HL-60 (cell line): ENCODE measurements around the gene SMYD1.

ENCODE experiments used
- DNase-seq, 2 experiments: peaks; one replicate each; pipeline ENCODE4 v3.0.0-alpha.2; 2010 to 2020; ENCODE audit warnings: low read depth in 1 of 2, low spot score in 1 of 2
- H3K27ac ChIP-seq: fragments of 250-450 bp; sonication (Bioruptor Pico); replicated peaks from 2 replicates; pipeline ENCODE4 v1.5.1; 2020; ENCODE audit warnings: mild to moderate bottlenecking, moderate library complexity
- H3K27me3 ChIP-seq: fragments of 250-450 bp; sonication (Bioruptor Pico); 2 replicates; pipeline ENCODE4 v1.5.1; 2021; ENCODE audit warnings: mild to moderate bottlenecking, moderate library complexity; ENCODE audit not compliant: insufficient read depth, poor library complexity, severe bottlenecking
- H3K4me3 ChIP-seq: replicated peaks from 2 replicates; pipeline ENCODE4 v1.5.1; 2011; ENCODE audit warnings: mild to moderate bottlenecking, control low read depth, low read length; ENCODE audit not compliant: insufficient read depth
- GABPA ChIP-seq: IDR thresholded peaks from 2 replicates; pipeline ENCODE4 v1.6.1; 2012; ENCODE audit warnings: low read depth
- POLR2AphosphoS5 ChIP-seq: IDR thresholded peaks from 2 replicates; pipeline ENCODE4 v1.6.1; 2012; ENCODE audit warnings: low read depth
- SPI1 ChIP-seq: IDR thresholded peaks from 2 replicates; pipeline ENCODE4 v1.6.1; 2012; ENCODE audit warnings: low read depth, mild to moderate bottlenecking, borderline replicate concordance
- TF ChIP-seq, protein P1 (sequence below): IDR thresholded peaks from 2 replicates; pipeline ENCODE4 v1.6.1; 2012; ENCODE audit warnings: low read depth; ENCODE audit not compliant: insufficient replicate concordance
- TF ChIP-seq, protein P2 (sequence below): IDR thresholded peaks from one replicate; pipeline ENCODE4 v1.5.1; 2011; ENCODE audit warnings: low read length, control low read depth, inconsistent platforms; ENCODE audit not compliant: insufficient read depth

The SMYD1 gene

DNA sequence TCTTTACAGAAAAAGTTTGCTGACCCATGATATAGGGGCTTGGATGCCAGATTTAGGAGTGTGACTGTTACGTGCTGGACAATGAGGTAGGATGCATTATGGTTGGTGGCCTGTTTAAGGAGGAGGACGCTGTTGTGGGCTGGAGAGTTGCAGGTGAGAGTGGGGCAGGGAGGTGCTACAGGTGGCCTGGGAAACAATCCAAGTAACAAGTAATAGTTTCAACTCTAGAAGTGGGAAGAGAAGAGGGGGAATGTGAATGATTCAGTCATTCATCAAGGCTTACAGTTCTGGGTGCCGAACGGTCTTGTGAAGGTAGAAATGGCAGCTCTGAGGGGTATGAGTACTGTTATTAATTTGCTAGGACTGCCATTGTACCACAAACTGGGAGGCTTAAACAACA is 54.1 kb downstream of the SMYD1 start:
- Histone ChIP-seq H3K27ac (no peak overlapping the region), H3K27me3 (no peaks in the 10 kb centered on the region)
- TF ChIP-seq SPI1 (no peak), POLR2AphosphoS5 (no peak), GABPA (no peak)
- TF ChIP-seq, protein P1, sequence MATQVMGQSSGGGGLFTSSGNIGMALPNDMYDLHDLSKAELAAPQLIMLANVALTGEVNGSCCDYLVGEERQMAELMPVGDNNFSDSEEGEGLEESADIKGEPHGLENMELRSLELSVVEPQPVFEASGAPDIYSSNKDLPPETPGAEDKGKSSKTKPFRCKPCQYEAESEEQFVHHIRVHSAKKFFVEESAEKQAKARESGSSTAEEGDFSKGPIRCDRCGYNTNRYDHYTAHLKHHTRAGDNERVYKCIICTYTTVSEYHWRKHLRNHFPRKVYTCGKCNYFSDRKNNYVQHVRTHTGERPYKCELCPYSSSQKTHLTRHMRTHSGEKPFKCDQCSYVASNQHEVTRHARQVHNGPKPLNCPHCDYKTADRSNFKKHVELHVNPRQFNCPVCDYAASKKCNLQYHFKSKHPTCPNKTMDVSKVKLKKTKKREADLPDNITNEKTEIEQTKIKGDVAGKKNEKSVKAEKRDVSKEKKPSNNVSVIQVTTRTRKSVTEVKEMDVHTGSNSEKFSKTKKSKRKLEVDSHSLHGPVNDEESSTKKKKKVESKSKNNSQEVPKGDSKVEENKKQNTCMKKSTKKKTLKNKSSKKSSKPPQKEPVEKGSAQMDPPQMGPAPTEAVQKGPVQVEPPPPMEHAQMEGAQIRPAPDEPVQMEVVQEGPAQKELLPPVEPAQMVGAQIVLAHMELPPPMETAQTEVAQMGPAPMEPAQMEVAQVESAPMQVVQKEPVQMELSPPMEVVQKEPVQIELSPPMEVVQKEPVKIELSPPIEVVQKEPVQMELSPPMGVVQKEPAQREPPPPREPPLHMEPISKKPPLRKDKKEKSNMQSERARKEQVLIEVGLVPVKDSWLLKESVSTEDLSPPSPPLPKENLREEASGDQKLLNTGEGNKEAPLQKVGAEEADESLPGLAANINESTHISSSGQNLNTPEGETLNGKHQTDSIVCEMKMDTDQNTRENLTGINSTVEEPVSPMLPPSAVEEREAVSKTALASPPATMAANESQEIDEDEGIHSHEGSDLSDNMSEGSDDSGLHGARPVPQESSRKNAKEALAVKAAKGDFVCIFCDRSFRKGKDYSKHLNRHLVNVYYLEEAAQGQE, result no peak
- TF ChIP-seq, protein P2, sequence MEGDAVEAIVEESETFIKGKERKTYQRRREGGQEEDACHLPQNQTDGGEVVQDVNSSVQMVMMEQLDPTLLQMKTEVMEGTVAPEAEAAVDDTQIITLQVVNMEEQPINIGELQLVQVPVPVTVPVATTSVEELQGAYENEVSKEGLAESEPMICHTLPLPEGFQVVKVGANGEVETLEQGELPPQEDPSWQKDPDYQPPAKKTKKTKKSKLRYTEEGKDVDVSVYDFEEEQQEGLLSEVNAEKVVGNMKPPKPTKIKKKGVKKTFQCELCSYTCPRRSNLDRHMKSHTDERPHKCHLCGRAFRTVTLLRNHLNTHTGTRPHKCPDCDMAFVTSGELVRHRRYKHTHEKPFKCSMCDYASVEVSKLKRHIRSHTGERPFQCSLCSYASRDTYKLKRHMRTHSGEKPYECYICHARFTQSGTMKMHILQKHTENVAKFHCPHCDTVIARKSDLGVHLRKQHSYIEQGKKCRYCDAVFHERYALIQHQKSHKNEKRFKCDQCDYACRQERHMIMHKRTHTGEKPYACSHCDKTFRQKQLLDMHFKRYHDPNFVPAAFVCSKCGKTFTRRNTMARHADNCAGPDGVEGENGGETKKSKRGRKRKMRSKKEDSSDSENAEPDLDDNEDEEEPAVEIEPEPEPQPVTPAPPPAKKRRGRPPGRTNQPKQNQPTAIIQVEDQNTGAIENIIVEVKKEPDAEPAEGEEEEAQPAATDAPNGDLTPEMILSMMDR, result no peak

DNA sequence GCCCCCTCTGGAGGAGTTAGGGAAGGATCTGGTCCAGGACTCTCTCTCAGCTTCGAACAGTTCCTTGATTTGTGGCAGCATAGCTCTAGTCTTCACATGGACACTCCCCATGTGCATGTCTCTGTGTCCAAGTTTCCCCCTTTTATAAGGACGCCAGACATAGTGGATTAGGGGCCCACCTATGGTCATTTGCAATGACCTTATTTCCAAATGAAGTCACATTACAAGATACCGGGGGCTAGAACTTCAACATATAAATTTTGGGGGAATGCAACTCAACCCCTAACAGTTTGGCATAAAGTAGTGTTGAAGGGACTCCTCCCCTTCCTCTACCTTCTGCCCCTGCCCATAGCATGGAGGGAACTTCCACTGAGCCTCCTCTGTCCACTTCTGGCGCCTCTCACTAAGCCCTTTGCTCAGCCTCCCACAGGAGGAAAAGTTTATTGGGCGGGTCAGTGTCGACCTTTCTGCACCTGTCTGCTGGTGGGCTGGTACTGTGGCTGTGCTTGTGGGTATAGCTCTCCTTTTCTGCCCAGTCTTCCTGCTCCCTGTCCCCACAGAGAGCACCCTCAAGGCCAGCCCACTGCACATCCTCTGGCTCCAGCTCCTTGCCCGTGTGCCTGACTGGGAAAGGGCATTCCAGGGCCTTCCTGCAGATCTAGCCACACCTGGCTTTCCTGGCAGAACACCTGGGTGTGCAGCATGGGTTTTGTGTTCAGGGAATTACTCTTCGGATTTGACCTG is 54.7 kb downstream of the SMYD1 start:
- Histone ChIP-seq H3K4me3 (no peak overlapping the region), H3K27me3 (no peaks in the 10 kb centered on the region), H3K27ac (no peak overlapping the region)
- TF ChIP-seq GABPA, result no peak
- TF ChIP-seq SPI1, result no peak
- TF ChIP-seq, protein P2, result no peak
- TF ChIP-seq POLR2AphosphoS5, result no peak
- TF ChIP-seq, protein P1, result no peak
- no peak for DNase-seq

More for the DNA sequence above, 54.1 kb downstream of the SMYD1 start:
- H3K4me3 ChIP-seq, result no peak overlapping the region
- DNase-seq, result no peak

DNA sequence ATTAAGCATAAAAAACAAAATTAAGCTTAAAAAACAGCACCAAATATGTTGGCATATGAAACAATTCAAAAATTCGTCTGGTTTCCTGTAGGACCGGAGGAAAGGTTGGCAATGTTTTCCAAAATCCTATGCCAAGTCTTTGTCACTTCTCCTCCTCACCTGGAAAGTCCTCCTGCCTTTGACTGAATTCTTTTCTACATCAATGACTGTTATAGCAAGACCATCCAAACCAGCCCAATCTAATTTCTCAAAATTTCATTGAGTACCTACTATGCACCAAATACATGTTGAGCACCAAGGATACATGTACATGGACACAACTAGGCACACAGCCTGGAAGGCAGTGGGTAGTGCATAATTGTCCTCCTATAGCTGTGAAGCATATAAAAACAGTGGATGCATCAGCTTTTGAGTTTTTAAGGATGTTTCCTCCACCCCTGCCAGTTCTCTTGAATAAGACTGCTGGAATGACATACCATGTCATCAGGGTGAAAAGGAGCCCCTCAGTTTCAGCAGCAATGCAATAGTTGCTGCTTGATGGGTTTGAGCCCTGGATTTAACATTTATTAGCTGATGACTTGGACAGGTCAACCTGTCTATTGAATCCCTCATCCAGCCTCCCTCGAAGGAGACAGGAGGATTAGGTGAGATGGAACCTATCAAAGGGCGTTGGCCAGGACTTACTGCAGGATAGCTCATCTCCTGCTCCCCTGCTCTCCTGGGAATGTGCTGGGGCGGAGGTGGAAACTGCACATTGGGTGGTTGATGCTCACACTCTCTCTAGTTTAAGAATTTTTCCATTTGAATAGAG is 55.7 kb downstream of the SMYD1 start:
- Histone ChIP-seq H3K27me3 (no peaks in the 10 kb centered on the region), H3K27ac (no peak overlapping the region), H3K4me3 (no peak overlapping the region)
- TF ChIP-seq, protein P1, result no peak
- TF ChIP-seq SPI1, result no peak
- no peak for TF ChIP-seq POLR2AphosphoS5
- TF ChIP-seq, protein P2, result no peak
- TF ChIP-seq GABPA, result no peak
- DNase-seq, result no peak
